Hepatocyte (in vitro differentiated cells): ENCODE results near the gene RBM47.

Experiments used
- EZH2 ChIP-seq: fragments of 200-600 bp; sonication (generic); IDR thresholded peaks from 2 replicates; pipeline ENCODE4 v1.6.1; 2016; ENCODE audit warnings: antibody characterized with exemption, mild to moderate bottlenecking, borderline replicate concordance
- EZH2phosphoT487 ChIP-seq: fragments of 200-600 bp; sonication (generic); IDR thresholded peaks from one replicate; pipeline ENCODE4 v1.6.1; 2018; ENCODE audit warnings: antibody characterized with exemption, mild to moderate bottlenecking, low read depth, moderate library complexity; ENCODE audit not compliant: unreplicated experiment, severe bottlenecking
- TF ChIP-seq, protein P1 (sequence below): fragments of 200-600 bp; sonication (generic); IDR thresholded peaks from 2 replicates; pipeline ENCODE4 v1.5.1; 2016; ENCODE audit warnings: antibody characterized with exemption, mild to moderate bottlenecking; ENCODE audit not compliant: poor library complexity

DNA sequence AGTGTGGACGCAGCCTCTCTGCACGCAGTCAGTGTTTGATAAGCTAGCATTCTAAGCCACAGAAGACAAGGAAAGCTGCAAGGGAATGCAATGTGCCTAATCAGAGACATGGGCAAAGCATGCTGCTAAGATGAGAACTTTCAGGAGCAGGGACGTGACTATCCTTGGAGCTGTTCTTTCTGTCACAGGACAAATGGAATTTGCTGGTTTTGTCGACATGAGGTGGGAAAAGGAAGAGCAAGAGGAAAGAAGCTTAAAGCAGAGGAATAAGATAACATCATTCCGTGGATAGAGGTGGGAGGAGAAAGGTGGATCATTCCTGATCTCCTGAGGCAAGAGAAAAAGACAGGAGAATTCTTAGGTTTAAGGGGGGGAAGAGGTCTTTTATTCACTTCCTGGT lies 33.7 kb downstream of the RBM47 start:
- TF ChIP-seq EZH2phosphoT487: no peak
- no peak for TF ChIP-seq EZH2
- TF ChIP-seq, protein P1, sequence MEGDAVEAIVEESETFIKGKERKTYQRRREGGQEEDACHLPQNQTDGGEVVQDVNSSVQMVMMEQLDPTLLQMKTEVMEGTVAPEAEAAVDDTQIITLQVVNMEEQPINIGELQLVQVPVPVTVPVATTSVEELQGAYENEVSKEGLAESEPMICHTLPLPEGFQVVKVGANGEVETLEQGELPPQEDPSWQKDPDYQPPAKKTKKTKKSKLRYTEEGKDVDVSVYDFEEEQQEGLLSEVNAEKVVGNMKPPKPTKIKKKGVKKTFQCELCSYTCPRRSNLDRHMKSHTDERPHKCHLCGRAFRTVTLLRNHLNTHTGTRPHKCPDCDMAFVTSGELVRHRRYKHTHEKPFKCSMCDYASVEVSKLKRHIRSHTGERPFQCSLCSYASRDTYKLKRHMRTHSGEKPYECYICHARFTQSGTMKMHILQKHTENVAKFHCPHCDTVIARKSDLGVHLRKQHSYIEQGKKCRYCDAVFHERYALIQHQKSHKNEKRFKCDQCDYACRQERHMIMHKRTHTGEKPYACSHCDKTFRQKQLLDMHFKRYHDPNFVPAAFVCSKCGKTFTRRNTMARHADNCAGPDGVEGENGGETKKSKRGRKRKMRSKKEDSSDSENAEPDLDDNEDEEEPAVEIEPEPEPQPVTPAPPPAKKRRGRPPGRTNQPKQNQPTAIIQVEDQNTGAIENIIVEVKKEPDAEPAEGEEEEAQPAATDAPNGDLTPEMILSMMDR: no peak
